ENCODE measurements around the gene PGAP1. TPM values are rescaled to one million over a fixed set of nuclear protein-coding genes. Genes with fewer than 3 reads are reported as not detected.

The PGAP1 gene
- total RNA-seq (2022; extraction: Qiagen RNA extraction; ENCODE audit: low read depth), result 1.7 to 3.6 TPM (median 3.2 TPM) in 5 replicates

GRCh38 chr2:196926562-196927375 is at the start of gene PGAP1:
Gene PGAP1, minus strand, starts transcription at chr2:196926707. Its CDS starts 91 bp downstream, at chr2:196926616.

DNA sequence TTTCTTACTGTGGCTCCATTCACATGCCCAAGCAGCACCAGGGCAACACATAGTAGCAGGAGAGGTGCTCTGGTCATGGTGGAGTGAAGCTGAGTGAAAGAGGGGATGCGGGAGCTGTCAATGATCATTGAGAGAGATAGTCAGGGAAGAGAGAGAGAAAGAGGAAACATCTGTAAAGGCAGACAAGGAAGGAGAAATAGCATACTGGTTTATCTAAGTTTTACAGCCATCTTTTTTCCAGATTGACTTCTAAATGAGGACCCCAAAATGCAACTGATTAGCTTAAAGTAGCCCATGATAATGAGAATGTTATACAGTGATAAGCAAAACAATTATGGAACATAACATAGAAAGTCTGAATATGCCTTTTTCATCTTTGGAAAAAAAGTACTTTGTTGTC is 117.2 kb downstream of the PGAP1 start, which contains the start of gene C2orf66:
Gene C2orf66 (minus strand): TSS at position 96 of the 400 bp plus-strand sequence. CDS start 19 bp downstream, at position 77.

Other genes starting within 250 kb of the PGAP1 start
- 18.6 to 28.0 TPM (median 20.9 TPM) in 5 replicates for gene GTF3C3, start 127.0 kb downstream of the PGAP1 start, total RNA-seq (2022; extraction: Qiagen RNA extraction; ENCODE audit: low read depth)
- 0.05 to 0.17 TPM (median 0.12 TPM) in 4 of 5 replicates, not detected in the other for gene C2orf66, start 117.4 kb downstream of the PGAP1 start, total RNA-seq (2022; extraction: Qiagen RNA extraction; ENCODE audit: low read depth)